Stimulated activated CD4-positive, alpha-beta T cell treated with anti-CD3 and anti-CD28 coated beads, Interleukin-1b, Interleukin-23, amount 100 ng/mL, for 1 hour (primary cell): ENCODE data around the gene RNASE4.

ENCODE experiments used
- DNase-seq, 2 donors: peaks; one replicate each; pipeline ENCODE4 v3.0.0-alpha.2; 2020; ENCODE audit warnings: low read depth in 2 of 2

RNASE4 gene

DNA sequence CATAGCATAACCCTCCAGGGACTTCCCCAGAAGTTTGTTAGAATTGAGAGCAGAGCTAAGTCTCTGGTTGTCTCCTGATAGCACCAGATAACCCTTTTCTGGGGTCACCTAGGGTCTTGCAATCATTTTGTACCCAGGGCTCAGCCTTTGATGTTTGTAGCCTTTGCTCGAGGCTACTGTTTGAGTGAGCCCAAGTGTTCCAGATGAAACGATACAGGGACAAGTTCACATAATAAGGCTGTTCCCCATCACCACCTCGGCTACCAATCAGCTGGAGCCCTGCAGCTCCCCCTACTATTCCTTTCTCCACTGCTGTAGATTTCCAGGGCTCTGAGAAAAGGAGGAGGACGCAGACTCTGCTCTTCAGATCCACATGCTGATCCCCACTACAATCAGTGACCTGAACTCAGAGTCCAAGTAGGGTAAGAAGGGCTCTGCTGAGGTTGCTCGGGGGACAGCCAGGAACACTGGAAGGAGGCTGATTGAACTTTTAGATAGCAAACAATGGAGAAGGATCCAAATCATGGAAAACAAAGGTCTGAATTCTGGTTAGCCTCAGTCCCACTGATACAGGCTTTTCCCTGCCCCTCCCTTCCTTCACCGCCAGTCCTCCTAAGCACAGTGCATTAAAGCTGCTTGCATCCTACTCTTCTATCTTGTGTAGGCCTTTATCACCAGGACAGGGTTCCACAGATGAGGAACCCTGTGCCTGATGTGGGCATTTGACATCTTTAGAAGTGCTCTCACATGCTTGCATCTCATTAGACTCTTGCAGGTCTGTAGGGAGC is 61.4 kb downstream of the RNASE4 start, which contains the start of gene EDDM3A:
Gene EDDM3A (plus strand): TSS at position 317 of the 788 bp plus-strand sequence. CDS start 1,694 bp downstream, outside the sequence.
- DNase-seq, result no peak

DNA sequence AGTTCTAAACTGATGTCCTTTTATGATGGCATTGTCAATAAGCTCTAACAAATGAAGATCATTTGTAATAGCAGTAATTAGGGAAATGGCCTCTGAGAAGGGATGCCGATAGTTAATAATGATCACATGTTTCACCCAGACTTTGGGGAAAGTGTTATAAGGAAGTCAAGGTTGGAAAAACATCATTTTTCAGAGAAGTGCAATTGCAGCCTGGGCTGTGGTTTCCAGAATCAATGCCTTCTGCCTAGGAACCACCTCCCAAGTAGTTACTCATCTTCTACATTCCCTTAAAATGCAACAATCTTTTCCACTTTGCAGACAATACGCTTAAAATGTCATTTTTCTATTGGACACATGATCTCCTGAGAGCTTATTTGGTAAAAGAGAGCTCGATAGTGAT is 62.2 kb downstream of the RNASE4 start:
- DNase-seq, result no peak

DNA sequence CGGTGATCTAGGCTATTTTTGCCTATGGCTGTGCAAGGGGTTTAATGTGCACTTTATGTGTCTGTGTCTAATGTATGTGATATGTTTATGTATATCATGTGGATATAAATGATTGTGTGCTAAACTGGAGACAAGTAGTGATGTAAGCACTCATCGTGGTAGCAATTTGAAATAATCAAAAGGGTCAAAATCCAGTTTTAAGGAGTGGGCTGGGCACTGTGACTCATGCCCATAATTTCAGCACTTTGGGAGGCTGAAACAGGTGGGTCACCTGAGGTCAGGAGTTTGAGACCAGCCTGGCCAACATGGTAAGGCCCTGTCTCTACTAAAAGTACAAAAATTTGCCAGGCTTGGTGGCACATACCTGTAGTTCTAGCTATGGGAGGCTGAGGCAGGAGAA is 64.1 kb downstream of the RNASE4 start:
- no peak for DNase-seq

DNA sequence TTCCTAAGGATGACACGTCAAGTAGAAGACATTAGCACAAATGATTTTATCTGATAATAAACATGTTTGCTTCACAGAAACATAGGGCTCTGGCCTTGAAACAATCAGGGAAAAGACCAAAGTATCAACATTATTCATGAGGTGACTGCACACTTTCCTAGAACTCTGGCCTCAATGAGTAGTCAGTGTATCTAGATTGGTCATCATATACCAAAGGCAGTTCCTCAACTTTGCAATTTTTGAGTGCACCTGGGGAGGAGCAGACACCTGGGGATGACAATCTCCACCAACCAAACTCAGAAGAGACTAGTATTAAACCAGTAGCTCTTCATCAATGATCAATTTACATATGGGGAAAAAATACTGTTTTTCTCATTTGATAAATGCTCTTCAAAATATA is 65.8 kb downstream of the RNASE4 start:
- no peak for DNase-seq
